Amniotic stem cell (primary cell): ENCODE results near the gene EPN3.

ENCODE experiments used
- DNase-seq: peaks from one replicate; lab custom pipeline; 2025; lab: John Stamatoyannopoulos, UW

Gene EPN3

DNA sequence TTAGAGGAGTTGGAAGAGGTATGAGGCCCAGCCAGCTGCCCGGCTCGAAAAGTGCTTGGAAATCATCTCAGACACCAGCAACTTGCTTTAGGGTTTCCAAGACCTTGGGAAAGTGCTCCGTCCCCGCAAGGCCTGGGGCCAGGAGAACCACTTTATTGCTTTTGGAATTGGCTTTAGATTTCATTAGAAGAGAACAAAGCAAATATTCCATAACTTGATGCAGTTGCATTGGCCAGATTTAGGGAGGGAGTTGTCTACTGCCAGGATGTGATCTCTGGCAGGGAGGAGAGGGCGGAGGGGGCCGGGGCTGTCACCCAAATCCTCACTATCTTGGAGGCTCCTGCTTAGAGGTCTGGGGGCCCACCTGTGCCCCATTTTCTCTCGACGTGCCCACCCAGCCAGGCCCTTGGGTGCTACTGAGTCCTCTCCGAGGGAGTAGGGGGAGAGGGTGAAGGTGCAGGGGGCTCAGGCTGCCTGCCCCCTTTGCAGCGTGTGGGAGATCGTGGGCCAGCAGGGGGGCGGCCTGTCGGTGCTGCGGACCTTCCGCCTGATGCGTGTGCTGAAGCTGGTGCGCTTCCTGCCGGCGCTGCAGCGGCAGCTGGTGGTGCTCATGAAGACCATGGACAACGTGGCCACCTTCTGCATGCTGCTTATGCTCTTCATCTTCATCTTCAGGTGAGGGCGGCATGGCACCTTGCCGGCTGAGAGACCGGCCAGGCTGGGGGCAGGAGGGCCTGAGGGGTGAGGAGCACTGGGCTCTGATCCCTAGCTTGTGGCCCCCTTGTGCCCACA is 58.6 kb downstream of the EPN3 start:
- DNase-seq: no peak

GRCh38 chr17:50593321-50593720 is 60.8 kb downstream of the EPN3 start:
- DNase-seq: no peak
